LNCaP clone FGC (cell line): Measurements from ENCODE around the gene IFFO2.

ENCODE experiments used
- DNase-seq: peaks from one replicate; pipeline ENCODE4 v3.0.0-alpha.2; 2011; ENCODE audit warnings: low read depth
- H3K4me3 ChIP-seq: 2 replicates; pipeline ENCODE4 v1.5.1; 2011; ENCODE audit warnings: mild to moderate bottlenecking, low read depth, low read length, control low read depth
- CTCF ChIP-seq: IDR thresholded peaks from 2 replicates; pipeline ENCODE4 v1.5.1; 2012; ENCODE audit warnings: mild to moderate bottlenecking; ENCODE audit not compliant: control insufficient read depth, insufficient read depth; ENCODE audit errors: extremely low read depth

Gene IFFO2

GRCh38 chr1:18972991-18973390 is 16.5 kb upstream of the IFFO2 start:
- H3K4me3 ChIP-seq = no peak overlapping the region
- DNase-seq = no peak
- no peak for TF ChIP-seq CTCF

GRCh38 chr1:18972531-18972930 is 16.1 kb upstream of the IFFO2 start:
- DNase-seq = no peak
- no peak for TF ChIP-seq CTCF
- H3K4me3 ChIP-seq = no peak overlapping the region

- no peak for TF ChIP-seq CTCF
- H3K4me3 ChIP-seq = no peak overlapping the region
- no peak for DNase-seq
Observed at GRCh38 chr1:18970762-18971161, 14.3 kb upstream of the IFFO2 start.

GRCh38 chr1:18970358-18970757 is 13.9 kb upstream of the IFFO2 start:
- DNase-seq = no peak
- no peak overlapping the region for H3K4me3 ChIP-seq
- TF ChIP-seq CTCF = no peak

GRCh38 chr1:18967066-18967690 is 10.7 kb upstream of the IFFO2 start:
- TF ChIP-seq CTCF = no peak
- H3K4me3 ChIP-seq = no peak overlapping the region
- no peak for DNase-seq

- DNase-seq = no peak
- no peak overlapping the region for H3K4me3 ChIP-seq
- no peak for TF ChIP-seq CTCF
Observed at GRCh38 chr1:18965206-18966173, 9.0 kb upstream of the IFFO2 start.

GRCh38 chr1:18963968-18964367 is 7.5 kb upstream of the IFFO2 start:
- TF ChIP-seq CTCF = no peak
- DNase-seq = no peak
- no peak overlapping the region for H3K4me3 ChIP-seq
